IPS-20b (cell line): ENCODE measurements around the gene TGM3.

ENCODE experiments used
- H3K27ac ChIP-seq: one replicate; pipeline ENCODE4 v1.5.1; 2013; ENCODE audit warnings: low read length
- H3K27me3 ChIP-seq: 2 replicates; pipeline ENCODE4 v1.6.1; 2013; ENCODE audit warnings: mild to moderate bottlenecking, low read length, inconsistent platforms; ENCODE audit not compliant: insufficient read depth
- H3K36me3 ChIP-seq: 2 replicates; pipeline ENCODE4 v1.6.1; 2013; ENCODE audit warnings: low read depth, mild to moderate bottlenecking, inconsistent platforms, low read length, moderate library complexity; ENCODE audit not compliant: insufficient read depth
- H3K4me1 ChIP-seq: 2 replicates; pipeline ENCODE4 v1.6.1; 2013; ENCODE audit warnings: mild to moderate bottlenecking, control low read depth, inconsistent platforms, low read length, moderate library complexity; ENCODE audit not compliant: insufficient read depth
- H3K4me3 ChIP-seq: 2 replicates; pipeline ENCODE4 v1.5.1; 2013; ENCODE audit warnings: mild to moderate bottlenecking, low read length, inconsistent platforms
- H3K9ac ChIP-seq: 2 replicates; pipeline ENCODE4 v1.6.1; 2013; ENCODE audit warnings: low read depth, mild to moderate bottlenecking, inconsistent platforms, low read length, moderate library complexity
- H3K9me3 ChIP-seq: 2 replicates; pipeline ENCODE4 v1.6.1; 2013; ENCODE audit warnings: mild to moderate bottlenecking, low read depth, low read length, inconsistent platforms; ENCODE audit not compliant: insufficient read depth

Gene TGM3

DNA sequence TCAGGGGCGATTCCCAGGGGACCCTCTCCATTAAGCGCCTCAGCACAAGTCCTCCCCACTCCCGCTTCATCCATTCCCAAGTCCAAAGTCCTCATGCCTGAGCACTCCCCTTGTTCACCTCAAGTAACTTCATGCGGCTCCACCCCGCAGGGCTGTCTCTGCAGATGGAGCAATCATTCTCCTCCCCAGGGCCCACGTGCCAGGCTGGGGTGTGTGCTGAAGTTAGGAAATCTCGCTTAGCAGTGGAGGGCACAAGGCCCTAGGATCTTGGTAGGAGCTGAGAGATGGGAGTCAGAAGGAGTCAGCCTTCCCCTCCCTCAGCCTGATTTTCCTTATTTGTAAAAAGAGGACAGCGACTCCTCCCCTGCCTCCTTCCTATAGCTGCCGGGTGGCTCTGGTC, 3.5 kb downstream of the TGM3 start:
- Histone ChIP-seq H3K4me1 (peaks cover 8% of the 10 kb centered on the region; the same call in 1 of the 2 replicates), H3K27ac (no peak overlapping the region), H3K9ac (no peak overlapping the region), H3K4me3 (no peak overlapping the region), H3K27me3 (no peaks in the 10 kb centered on the region), H3K9me3 (no peaks in the 10 kb centered on the region), H3K36me3 (no peaks in the 10 kb centered on the region)

DNA sequence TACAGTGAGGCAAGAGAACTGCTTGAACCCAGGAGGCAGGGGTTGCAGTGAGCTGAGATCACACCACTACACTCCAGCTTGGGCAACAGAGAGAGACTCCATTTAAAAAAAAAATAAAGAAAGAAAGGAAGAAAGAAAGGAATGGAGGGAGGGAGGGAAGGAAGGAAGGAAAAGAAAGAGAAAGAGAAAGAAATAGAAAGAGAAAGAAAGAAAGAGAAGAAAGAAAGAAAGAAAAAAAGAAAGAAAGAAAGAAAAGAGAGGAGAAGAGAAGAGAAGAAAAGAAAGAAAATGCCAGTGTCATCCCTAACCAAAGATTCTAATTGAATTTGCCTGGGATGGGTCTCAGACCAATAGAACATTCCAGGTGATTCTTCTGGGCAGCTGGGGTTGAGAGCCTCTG, 4.2 kb downstream of the TGM3 start:
- H3K9ac ChIP-seq = no peak overlapping the region
- no peak overlapping the region for H3K27ac ChIP-seq
- no peaks in the 10 kb centered on the region for H3K9me3 ChIP-seq
- H3K27me3 ChIP-seq = no peaks in the 10 kb centered on the region
- no peaks in the 10 kb centered on the region for H3K36me3 ChIP-seq
- no peak overlapping the region for H3K4me3 ChIP-seq
- peaks cover 8% of the 10 kb centered on the region; the same call in 1 of the 2 replicates for H3K4me1 ChIP-seq

DNA sequence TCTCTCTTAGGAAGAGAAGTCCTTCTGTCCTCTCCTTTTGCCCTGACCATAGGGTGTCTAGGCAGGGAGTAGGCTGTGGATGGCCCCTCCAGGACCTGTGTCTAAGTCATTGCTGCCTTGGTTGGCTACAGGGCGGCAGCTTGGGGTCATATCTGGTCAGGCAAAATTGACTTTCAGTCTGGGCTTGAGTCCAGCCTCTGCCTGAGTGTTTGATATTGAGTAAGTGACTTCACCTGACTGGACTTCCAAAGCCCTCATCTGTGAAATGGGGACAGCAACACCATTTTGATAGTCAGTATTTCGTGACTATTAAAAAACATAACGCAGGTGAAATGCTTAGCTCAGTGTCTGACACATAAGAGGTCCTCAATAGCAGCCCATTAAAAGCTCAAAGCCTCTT, 4.6 kb downstream of the TGM3 start:
- Histone ChIP-seq H3K9ac (no peak overlapping the region), H3K27ac (no peak overlapping the region), H3K4me3 (no peak overlapping the region), H3K4me1 (peaks cover 8% of the 10 kb centered on the region; the same call in 1 of the 2 replicates), H3K36me3 (no peaks in the 10 kb centered on the region), H3K9me3 (no peaks in the 10 kb centered on the region), H3K27me3 (no peaks in the 10 kb centered on the region)

DNA sequence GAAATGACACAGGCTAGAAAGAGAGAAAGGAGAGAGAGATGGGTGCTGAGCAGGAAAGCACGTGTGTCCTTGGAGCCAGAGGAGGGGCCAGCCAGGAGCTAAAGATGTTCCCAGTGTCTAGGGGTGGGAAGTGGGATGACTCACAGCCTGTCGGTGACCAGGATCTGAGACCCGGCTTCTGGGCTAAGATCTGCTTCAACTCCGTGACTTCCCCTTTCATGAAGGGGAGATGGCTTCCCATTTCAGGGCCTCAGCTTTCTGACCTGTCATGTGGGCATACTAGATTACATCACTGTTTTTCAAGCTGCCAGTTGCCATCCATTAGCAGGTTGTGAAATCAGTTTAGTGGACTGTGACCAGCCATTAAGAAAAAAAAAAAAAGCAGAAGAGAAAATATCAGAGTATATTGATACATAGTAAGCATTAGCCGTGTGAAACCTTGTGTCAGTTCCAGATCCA, 5.4 kb downstream of the TGM3 start:
- Histone ChIP-seq H3K9ac (no peak overlapping the region), H3K4me3 (no peak overlapping the region), H3K27ac (no peak overlapping the region), H3K4me1 (peaks cover 7% of the 10 kb centered on the region; the same call in 1 of the 2 replicates), H3K27me3 (no peaks in the 10 kb centered on the region), H3K36me3 (no peaks in the 10 kb centered on the region), H3K9me3 (no peaks in the 10 kb centered on the region)

DNA sequence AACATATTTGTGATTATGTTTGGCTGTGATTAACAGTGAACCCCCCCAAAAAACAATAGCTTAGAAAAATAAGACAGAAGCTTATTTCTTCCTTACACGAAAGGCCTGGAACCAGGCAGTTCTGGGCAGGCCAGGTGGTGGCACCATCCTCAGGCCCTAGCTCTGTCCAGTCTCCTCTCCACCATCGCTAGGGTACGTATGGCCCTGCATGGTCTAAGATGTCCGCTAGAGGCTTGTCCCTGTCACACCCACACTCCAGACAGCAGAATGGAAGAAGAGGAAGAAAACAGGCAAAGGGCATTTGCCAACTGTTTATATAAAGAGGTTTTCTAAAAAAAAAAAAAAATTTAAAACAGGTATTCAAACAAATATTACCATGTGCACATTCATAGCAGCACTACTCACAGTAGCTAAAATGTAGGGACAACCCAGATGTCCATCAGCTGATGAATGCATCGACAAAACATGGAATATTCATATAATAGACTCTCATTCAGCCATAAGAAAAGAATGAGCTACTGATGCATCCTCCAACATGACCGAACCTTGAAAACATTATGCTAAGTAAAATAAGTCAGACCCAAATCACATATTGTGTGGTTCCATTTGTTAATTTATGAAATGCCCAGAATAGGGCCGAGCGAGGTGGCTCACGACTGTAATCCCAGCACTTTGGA, 6.7 kb downstream of the TGM3 start:
- Histone ChIP-seq H3K9me3 (no peaks in the 10 kb centered on the region), H3K27me3 (no peaks in the 10 kb centered on the region), H3K36me3 (no peaks in the 10 kb centered on the region), H3K4me3 (no peak overlapping the region), H3K4me1 (no peaks in the 10 kb centered on the region), H3K27ac (no peak overlapping the region), H3K9ac (no peak overlapping the region)

DNA sequence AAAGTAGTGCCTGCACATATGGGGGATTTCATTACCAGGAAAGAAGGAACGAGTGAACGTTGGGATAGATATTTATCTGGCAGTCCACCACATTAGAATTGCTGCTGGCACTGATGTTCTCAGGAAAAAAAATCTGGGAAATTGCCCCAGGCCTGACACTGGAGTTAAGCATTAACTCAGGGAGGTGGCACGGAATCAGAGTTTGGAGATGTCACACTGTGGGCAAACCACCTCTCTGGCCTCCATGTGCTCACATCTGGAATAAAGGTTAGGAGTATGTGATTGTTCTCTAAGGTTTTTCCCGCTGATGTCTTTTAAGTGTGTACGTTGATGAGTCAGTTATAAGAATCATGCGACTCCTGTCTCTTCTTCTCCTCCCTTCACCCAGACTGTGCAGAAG, 7.9 kb downstream of the TGM3 start:
- Histone ChIP-seq H3K4me3 (no peak overlapping the region), H3K36me3 (no peaks in the 10 kb centered on the region), H3K9ac (no peak overlapping the region), H3K27ac (no peak overlapping the region), H3K27me3 (no peaks in the 10 kb centered on the region), H3K9me3 (no peaks in the 10 kb centered on the region), H3K4me1 (no peaks in the 10 kb centered on the region)

DNA sequence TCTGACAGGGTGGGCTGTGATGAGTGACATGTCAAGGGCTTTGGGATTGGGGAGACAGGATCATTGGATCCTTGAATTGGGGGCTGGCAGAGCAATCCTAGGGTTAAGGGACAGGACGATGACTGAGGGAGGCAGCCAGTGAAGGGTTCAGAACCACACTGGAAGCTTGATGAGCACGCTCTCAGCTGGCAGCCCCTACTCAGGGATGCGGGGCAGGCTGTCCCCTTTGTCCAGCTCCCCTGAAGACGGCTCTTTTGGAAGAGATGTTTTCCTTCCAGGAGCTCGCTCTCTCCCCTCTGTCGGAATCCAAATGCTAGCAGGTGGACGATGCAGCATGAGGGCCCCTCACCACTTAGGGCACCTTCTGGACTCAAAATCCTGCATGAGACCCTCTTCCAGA, 8.4 kb downstream of the TGM3 start:
- H3K27me3 ChIP-seq = no peaks in the 10 kb centered on the region
- H3K27ac ChIP-seq = no peak overlapping the region
- no peak overlapping the region for H3K9ac ChIP-seq
- H3K4me3 ChIP-seq = no peak overlapping the region
- H3K36me3 ChIP-seq = no peaks in the 10 kb centered on the region
- H3K4me1 ChIP-seq = no peaks in the 10 kb centered on the region
- H3K9me3 ChIP-seq = no peaks in the 10 kb centered on the region

DNA sequence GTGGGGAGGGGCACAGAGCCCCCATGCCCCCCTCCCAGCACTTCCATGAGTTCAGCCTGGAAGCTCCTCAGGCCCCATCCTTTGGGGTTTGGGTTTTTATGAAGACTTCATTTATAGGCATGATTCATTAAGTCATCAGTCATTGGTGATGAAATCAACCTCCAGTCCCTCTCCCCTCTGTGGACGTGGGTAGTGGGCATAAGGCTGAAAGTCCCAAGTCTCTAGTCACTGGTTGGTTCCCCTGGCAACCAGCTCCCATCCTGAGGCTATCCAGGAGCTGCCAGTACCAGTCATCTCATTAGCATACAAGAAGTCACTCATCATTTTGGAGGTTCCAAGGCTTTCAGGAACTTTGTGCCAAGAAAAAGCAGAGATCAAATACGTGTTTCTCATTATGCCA, 9.2 kb downstream of the TGM3 start:
- H3K9ac ChIP-seq = no peak overlapping the region
- H3K36me3 ChIP-seq = no peaks in the 10 kb centered on the region
- no peak overlapping the region for H3K27ac ChIP-seq
- no peak overlapping the region for H3K4me3 ChIP-seq
- H3K9me3 ChIP-seq = no peaks in the 10 kb centered on the region
- H3K27me3 ChIP-seq = no peaks in the 10 kb centered on the region
- H3K4me1 ChIP-seq = no peaks in the 10 kb centered on the region

DNA sequence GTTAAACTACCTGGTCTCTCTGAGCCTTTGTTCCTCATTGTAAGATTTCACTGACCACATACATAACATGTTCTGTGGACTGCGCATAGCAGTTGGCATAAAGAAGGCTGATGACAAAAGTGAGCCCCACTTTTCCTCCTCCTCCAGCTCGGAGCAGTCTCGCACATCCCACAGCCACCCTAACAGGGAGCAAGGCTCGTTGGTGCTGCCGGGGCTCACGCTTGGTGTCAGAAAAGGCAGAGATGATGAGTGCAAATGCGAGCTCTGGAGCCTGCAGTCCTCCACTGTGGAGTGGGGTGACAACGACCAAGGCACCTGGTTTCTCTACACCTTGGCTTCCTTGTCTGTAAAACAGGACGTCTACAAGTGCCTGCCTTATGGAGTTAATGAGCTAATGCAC, 9.7 kb downstream of the TGM3 start:
- Histone ChIP-seq H3K9me3 (no peaks in the 10 kb centered on the region), H3K27me3 (no peaks in the 10 kb centered on the region), H3K4me3 (no peak overlapping the region), H3K27ac (no peak overlapping the region), H3K36me3 (no peaks in the 10 kb centered on the region), H3K4me1 (no peaks in the 10 kb centered on the region), H3K9ac (no peak overlapping the region)

DNA sequence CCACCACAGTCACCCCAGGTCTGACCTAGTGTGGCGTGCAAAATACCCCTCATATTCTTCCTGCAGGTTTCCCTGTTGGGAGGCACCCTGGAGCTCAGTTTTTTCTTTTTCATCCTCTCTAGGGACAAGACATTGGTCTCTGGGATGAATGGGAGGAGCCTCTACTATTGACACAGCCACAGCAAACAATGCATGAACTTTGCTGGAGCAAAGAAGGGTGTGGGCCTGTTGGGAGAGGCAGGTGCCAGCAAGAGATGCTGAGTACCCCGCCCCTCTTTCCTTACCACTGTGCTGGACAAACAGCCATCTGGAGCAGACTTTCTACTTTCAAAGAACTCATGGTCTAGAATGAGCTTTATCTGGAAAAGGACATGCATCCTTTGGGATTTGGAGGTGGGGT, 10.1 kb downstream of the TGM3 start:
- no peaks in the 10 kb centered on the region for H3K4me1 ChIP-seq
- H3K9me3 ChIP-seq = no peaks in the 10 kb centered on the region

DNA sequence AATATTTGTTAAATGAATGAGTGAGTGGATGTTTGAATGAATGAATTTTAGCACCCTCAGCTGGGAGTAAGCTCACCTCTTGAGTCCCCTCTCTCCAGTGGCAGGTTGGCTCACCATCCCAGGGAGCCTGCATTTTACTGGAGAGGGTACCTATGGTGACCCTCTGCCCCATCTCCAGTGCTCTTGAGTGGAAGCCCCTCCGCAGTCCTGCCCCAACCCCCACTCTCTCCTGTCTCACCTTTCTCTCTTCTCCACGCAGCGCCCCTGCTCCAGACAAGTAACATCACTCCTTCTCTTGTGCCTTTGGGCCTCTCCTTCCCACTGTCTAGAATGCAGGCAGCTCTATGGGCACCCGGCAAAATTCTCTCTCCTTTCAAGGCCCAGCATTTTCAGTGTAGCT, 11.3 kb downstream of the TGM3 start:
- no peaks in the 10 kb centered on the region for H3K36me3 ChIP-seq
- H3K27ac ChIP-seq = no peak overlapping the region
- no peaks in the 10 kb centered on the region for H3K9me3 ChIP-seq
- H3K27me3 ChIP-seq = no peaks in the 10 kb centered on the region
- H3K4me1 ChIP-seq = no peaks in the 10 kb centered on the region
- no peak overlapping the region for H3K4me3 ChIP-seq
- H3K9ac ChIP-seq = no peak overlapping the region

More for the DNA sequence above, 10.1 kb downstream of the TGM3 start:
- Histone ChIP-seq H3K27ac (no peak overlapping the region), H3K36me3 (no peaks in the 10 kb centered on the region), H3K27me3 (no peaks in the 10 kb centered on the region), H3K4me3 (no peak overlapping the region), H3K9ac (no peak overlapping the region)

DNA sequence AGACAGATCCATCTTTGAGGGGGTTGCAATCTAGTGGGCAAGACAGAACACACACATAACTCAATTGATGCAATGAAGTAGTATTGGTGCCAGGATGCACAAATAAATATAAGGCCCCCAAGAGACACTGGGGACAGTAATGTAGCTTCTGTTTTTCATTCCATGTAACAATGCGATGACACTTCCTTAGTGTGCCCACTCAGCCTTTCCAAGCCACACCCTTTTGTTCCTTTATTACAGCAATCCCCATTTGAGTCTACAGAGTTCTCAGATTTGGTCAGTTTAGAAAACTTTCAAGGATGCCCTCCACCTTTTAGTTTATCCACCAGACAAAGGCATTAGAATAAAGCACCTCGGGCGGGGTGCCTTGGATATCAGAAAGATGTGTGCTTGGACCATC, 15.5 kb downstream of the TGM3 start:
- no peaks in the 10 kb centered on the region for H3K36me3 ChIP-seq
- H3K9ac ChIP-seq = no peak overlapping the region
- H3K9me3 ChIP-seq = no peaks in the 10 kb centered on the region
- H3K27ac ChIP-seq = no peak overlapping the region
- H3K27me3 ChIP-seq = no peaks in the 10 kb centered on the region
- no peaks in the 10 kb centered on the region for H3K4me1 ChIP-seq
- H3K4me3 ChIP-seq = no peak overlapping the region
